Brain microvascular endothelial cell (primary cell): Measurements from ENCODE around the gene CHRNB4.

Experiments used
- DNase-seq: peaks from one replicate; pipeline ENCODE4 v3.0.0-alpha.2; 2020
- H3K27ac ChIP-seq: fragments of 250-450 bp; sonication (Bioruptor Pico); 2 replicates; pipeline ENCODE4 v1.5.1; 2020; ENCODE audit warnings: mild to moderate bottlenecking, moderate library complexity
- H3K27me3 ChIP-seq: fragments of 250-450 bp; sonication (Bioruptor Pico); replicated peaks from 2 replicates; pipeline ENCODE4 v1.5.1; 2020; ENCODE audit warnings: mild to moderate bottlenecking
- H3K36me3 ChIP-seq: fragments of 250-450 bp; sonication (Bioruptor Pico); replicated peaks from 2 replicates; pipeline ENCODE4 v1.5.1; 2020; ENCODE audit warnings: mild to moderate bottlenecking
- H3K4me3 ChIP-seq: 2 replicates; pipeline ENCODE4 v1.5.1; 2011; ENCODE audit warnings: low read depth, mild to moderate bottlenecking, control low read depth, low read length, moderate library complexity
- CTCF ChIP-seq: IDR thresholded peaks from 2 replicates; pipeline ENCODE4 v1.5.1; 2011; ENCODE audit warnings: low read depth, mild to moderate bottlenecking, moderate library complexity, low read length, control low read depth, inconsistent platforms; ENCODE audit errors: missing control alignments
- in situ Hi-C: cut with HindIII; loops from 2 replicates; pipeline ENCODE4 v1.10.0; 2017; ENCODE audit warnings: low sequenced_read_pairs, low pct_ligation_motif_present

Gene CHRNB4

GRCh38 chr15:78640527-78641101 is 396 bp downstream of the CHRNB4 start:
- in situ Hi-C loops, result no loop called here
- DNase-seq, result no peak
- H3K4me3 ChIP-seq, result peak overlapping the region; percentile 46
- no peaks in the 10 kb centered on the region for H3K36me3 ChIP-seq
- H3K27ac ChIP-seq, result no peak overlapping the region
- TF ChIP-seq CTCF, result no peak
- no peaks in the 10 kb centered on the region for H3K27me3 ChIP-seq

GRCh38 chr15:78638658-78639314 is 2.2 kb downstream of the CHRNB4 start:
- H3K36me3 ChIP-seq, result no peaks in the 10 kb centered on the region
- H3K4me3 ChIP-seq, result no peak overlapping the region
- no peak overlapping the region for H3K27ac ChIP-seq
- DNase-seq, result peak; percentile 40
- H3K27me3 ChIP-seq, result no peaks in the 10 kb centered on the region
- peak; percentile 79 for TF ChIP-seq CTCF
- in situ Hi-C loops, result no loop called here

GRCh38 chr15:78637776-78638435 is 3.1 kb downstream of the CHRNB4 start:
- Histone ChIP-seq H3K36me3 (no peaks in the 10 kb centered on the region), H3K27ac (no peak overlapping the region), H3K4me3 (no peak overlapping the region), H3K27me3 (no peaks in the 10 kb centered on the region)
- no peak for TF ChIP-seq CTCF
- in situ Hi-C loops, result no loop called here
- DNase-seq, result no peak

GRCh38 chr15:78636378-78636859 is 4.6 kb downstream of the CHRNB4 start:
- in situ Hi-C loops, result no loop called here

GRCh38 chr15:78635346-78635745 is 5.7 kb downstream of the CHRNB4 start:
- Histone ChIP-seq H3K4me3 (no peak overlapping the region), H3K27me3 (no peaks in the 10 kb centered on the region), H3K36me3 (no peaks in the 10 kb centered on the region), H3K27ac (no peak overlapping the region)
- TF ChIP-seq CTCF, result no peak
- DNase-seq, result no peak
- in situ Hi-C loops, result no loop called here

More at GRCh38 chr15:78636378-78636859, 4.6 kb downstream of the CHRNB4 start:
- no peak for DNase-seq
- Histone ChIP-seq H3K4me3 (no peak overlapping the region), H3K27me3 (no peaks in the 10 kb centered on the region), H3K27ac (no peak overlapping the region), H3K36me3 (no peaks in the 10 kb centered on the region)
- TF ChIP-seq CTCF, result no peak
